K562 (cell line): ENCODE results near the gene TMEM138. TPM values are rescaled to one million over a fixed set of nuclear protein-coding genes. Genes with fewer than 3 reads are reported as not detected.

Experiments
- ADNP ChIP-seq: fragments of 200-800 bp; sonication (Bioruptor generic); IDR thresholded peaks from 2 replicates; pipeline ENCODE4 v1.6.1; 2016; ENCODE audit warnings: missing genetic modification characterization, missing compliant biosample characterization
- CC2D1A ChIP-seq: fragments of 450-650 bp; IDR thresholded peaks from 2 replicates; pipeline ENCODE4 v1.6.1; 2017; ENCODE audit warnings: mild to moderate bottlenecking
- CREB1 ChIP-seq, 2 experiments: sonication (generic) in 1 of 2; formaldehyde crosslinking in 1 of 2; IDR thresholded peaks; 2 replicates each; pipeline versions ENCODE4 v1.6.1 to v1.8.0; 2012 to 2022; ENCODE audit warnings: inconsistent platforms in 1 of 2, mild to moderate bottlenecking in 1 of 2, missing genetic modification reagents in 1 of 2, moderate library complexity in 1 of 2
- ETV5 ChIP-seq: sonication (generic); formaldehyde crosslinking; IDR thresholded peaks from 2 replicates; pipeline ENCODE4 v1.4.0; 2020; ENCODE audit warnings: low read depth, mild to moderate bottlenecking, missing genetic modification reagents
- JUN ChIP-seq, 2 experiments: sonication (generic) in 1 of 2; formaldehyde crosslinking in 1 of 2; IDR thresholded peaks; 2 replicates each; pipeline versions ENCODE4 v1.6.1 to v1.8.0; 2012 to 2022; ENCODE audit warnings: borderline replicate concordance in 2 of 2, mild to moderate bottlenecking in 2 of 2, improper control_type of control experiment in 1 of 2, low read depth in 1 of 2, low read length in 1 of 2, missing genetic modification reagents in 1 of 2
- JUND ChIP-seq, 2 experiments: IDR thresholded peaks; 2 replicates in 1 of 2; 3 replicates in 1 of 2; pipeline ENCODE4 v1.6.1; 2011; ENCODE audit warnings: borderline replicate concordance in 2 of 2, low read depth in 2 of 2, low read length in 2 of 2, improper control_type of control experiment in 1 of 2, missing biosample characterization in 1 of 2, missing genetic modification characterization in 1 of 2, missing genetic modification reagents in 1 of 2
- NR2C2 ChIP-seq, 2 experiments: fragments of 200-800 bp in 1 of 2; sonication (Bioruptor generic) in 1 of 2; sonication (generic) in 1 of 2; formaldehyde crosslinking in 1 of 2; IDR thresholded peaks; 2 replicates each; pipeline versions ENCODE4 v1.6.1 to v1.8.0; 2016 to 2022; ENCODE audit warnings: mild to moderate bottlenecking in 1 of 2, missing compliant biosample characterization in 1 of 2, missing genetic modification characterization in 1 of 2, missing genetic modification reagents in 1 of 2
- PHB2 ChIP-seq: fragments of 450-650 bp; IDR thresholded peaks from 2 replicates; pipeline ENCODE4 v1.6.1; 2017; ENCODE audit warnings: low read depth
- SIN3B ChIP-seq: fragments of 450-650 bp; IDR thresholded peaks from 2 replicates; pipeline ENCODE4 v1.6.1; 2017; ENCODE audit warnings: low read depth, mild to moderate bottlenecking, moderate library complexity
- ZNF146 ChIP-seq: IDR thresholded peaks from one replicate; pipeline ENCODE4 v1.6.1; 2018; ENCODE audit warnings: missing compliant biosample characterization; ENCODE audit not compliant: unreplicated experiment
- ZNF311 ChIP-seq: fragments of 250-450 bp; sonication (Bioruptor Pico); IDR thresholded peaks from 2 replicates; pipeline ENCODE4 v1.4.0; 2020; ENCODE audit warnings: mild to moderate bottlenecking, moderate library complexity
- polyA plus RNA-seq, 8 experiments: library from polyadenylated mRNA; depleted of rRNA in 4 of 8; stranded (reverse) in 5 of 8; unstranded in 3 of 8; fragments of >200 nt; fragmentation: Nextera tagmentation in 2 of 8; fragmentation: Illumina TruSeq in 1 of 8; extraction: Ambion mirVana in 2 of 8; extraction: Trizol in 1 of 8; gene quantifications; 2 replicates each; pipeline versions ENCODE4 v1.2.1 to v1.2.3, GENCODE V29; 2011 to 2014; ENCODE audit warnings: inconsistent platforms in 1 of 8, missing spikeins in 1 of 8
- total RNA-seq, 7 experiments: library from RNA; depleted of rRNA in 6 of 7; stranded (reverse); fragments of >200 nt in 6 of 7; fragmentation: Illumina TruSeq in 2 of 7; extraction: Trizol in 2 of 7; gene quantifications; 2 replicates each; pipeline versions ENCODE4 v1.2.1 to v1.2.3, GENCODE V29; 2011 to 2021; ENCODE audit warnings: low replicate concordance in 1 of 7
- TF ChIP-seq, protein P1 (sequence below): IDR thresholded peaks from 2 replicates; pipeline ENCODE4 v1.6.1; 2011; ENCODE audit warnings: borderline replicate concordance, low read depth, mild to moderate bottlenecking, moderate library complexity, low read length; ENCODE audit not compliant: insufficient read depth, poor library complexity, severe bottlenecking
- TF ChIP-seq, protein P2 (sequence below): sonication (generic); formaldehyde crosslinking; IDR thresholded peaks from 2 replicates; pipeline ENCODE4 v1.8.0; 2022; ENCODE audit warnings: mild to moderate bottlenecking, missing genetic modification reagents, borderline replicate concordance
- TF ChIP-seq, protein P3 (sequence below): sonication (generic); formaldehyde crosslinking; IDR thresholded peaks from 2 replicates; pipeline ENCODE4 v1.4.0; 2020; ENCODE audit warnings: mild to moderate bottlenecking, missing genetic modification reagents
- TF ChIP-seq, protein P4 (sequence below): fragments of 150-350 bp; conservative IDR thresholded peaks from 2 replicates; pipeline ENCODE4 v1.6.1; 2014; ENCODE audit warnings: low read length

TMEM138 gene
- total and polyA plus RNA-seq, 9 of the 15 experiments (the other 6 are each of a cell fraction or from before 2014, with no cell fraction given): 23.2 to 168 (median 63.1) TPM

DNA sequence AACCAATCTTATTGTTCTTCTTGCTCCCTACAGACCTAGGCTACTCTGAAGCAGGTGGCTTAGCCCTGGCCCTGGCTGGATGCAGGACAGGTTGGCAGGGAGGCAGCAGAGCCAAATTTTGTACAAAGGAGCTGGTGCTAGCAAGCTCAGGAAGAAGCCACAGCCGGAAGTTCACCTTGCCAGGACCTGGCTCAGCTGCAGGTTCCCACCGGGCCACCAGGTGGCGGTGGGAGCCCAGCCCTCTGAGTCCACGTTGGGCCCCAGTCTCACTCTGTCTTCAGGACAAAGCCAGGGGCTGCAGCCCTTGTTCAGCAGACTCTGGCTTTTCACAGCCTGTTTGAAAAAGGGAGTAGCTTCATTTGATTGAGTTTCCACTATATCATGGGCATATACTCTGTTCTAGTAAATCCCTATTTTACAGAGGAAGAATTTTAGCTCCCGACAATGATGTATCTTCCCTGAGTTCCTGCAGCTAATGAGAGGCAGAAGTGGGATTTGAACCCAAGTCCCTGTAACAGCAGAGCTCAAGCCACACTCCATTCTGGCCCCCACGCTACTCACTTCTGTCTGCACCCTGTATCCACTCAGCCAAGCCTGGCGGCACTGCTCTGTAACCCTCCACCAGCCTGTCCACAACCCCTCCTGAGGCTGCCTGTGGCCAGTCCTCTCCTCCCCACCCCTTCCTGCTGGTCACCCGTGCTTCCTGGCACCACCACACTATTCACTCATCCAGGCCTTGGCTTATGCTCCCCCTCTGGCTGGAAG, 25.8 kb upstream of the TMEM138 start (continued):
- TF ChIP-seq, protein P1, sequence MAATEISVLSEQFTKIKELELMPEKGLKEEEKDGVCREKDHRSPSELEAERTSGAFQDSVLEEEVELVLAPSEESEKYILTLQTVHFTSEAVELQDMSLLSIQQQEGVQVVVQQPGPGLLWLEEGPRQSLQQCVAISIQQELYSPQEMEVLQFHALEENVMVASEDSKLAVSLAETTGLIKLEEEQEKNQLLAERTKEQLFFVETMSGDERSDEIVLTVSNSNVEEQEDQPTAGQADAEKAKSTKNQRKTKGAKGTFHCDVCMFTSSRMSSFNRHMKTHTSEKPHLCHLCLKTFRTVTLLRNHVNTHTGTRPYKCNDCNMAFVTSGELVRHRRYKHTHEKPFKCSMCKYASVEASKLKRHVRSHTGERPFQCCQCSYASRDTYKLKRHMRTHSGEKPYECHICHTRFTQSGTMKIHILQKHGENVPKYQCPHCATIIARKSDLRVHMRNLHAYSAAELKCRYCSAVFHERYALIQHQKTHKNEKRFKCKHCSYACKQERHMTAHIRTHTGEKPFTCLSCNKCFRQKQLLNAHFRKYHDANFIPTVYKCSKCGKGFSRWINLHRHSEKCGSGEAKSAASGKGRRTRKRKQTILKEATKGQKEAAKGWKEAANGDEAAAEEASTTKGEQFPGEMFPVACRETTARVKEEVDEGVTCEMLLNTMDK: no peak
- no peak for TF ChIP-seq PHB2
- TF ChIP-seq, protein P2, sequence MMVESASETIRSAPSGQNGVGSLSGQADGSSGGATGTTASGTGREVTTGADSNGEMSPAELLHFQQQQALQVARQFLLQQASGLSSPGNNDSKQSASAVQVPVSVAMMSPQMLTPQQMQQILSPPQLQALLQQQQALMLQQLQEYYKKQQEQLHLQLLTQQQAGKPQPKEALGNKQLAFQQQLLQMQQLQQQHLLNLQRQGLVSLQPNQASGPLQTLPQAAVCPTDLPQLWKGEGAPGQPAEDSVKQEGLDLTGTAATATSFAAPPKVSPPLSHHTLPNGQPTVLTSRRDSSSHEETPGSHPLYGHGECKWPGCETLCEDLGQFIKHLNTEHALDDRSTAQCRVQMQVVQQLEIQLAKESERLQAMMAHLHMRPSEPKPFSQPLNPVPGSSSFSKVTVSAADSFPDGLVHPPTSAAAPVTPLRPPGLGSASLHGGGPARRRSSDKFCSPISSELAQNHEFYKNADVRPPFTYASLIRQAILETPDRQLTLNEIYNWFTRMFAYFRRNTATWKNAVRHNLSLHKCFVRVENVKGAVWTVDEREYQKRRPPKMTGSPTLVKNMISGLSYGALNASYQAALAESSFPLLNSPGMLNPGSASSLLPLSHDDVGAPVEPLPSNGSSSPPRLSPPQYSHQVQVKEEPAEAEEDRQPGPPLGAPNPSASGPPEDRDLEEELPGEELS (CRISPR knock-in tag): no peak
- TF ChIP-seq ZNF311: no peak
- TF ChIP-seq NR2C2 (CRISPR knock-in tag; IDR thresholded peaks at IDR 0.05): 0 out of 2 replicates have a peak, but pooled peaks have one; percentile 50
- no peak for TF ChIP-seq NR2C2 (tag; IDR thresholded peaks at IDR 0.05)
- peak; percentile 77 for TF ChIP-seq CC2D1A
- TF ChIP-seq SIN3B: 0 out of 2 replicates have a peak, but pooled peaks have one; percentile 9
- peak; percentile 88 for TF ChIP-seq ETV5 (CRISPR knock-in tag)
- no peak for TF ChIP-seq JUN (IDR thresholded peaks at IDR 0.05; ENCODE audit: borderline replicate concordance, low read depth, low read length)
- TF ChIP-seq JUN (CRISPR knock-in tag; IDR thresholded peaks at IDR 0.05; ENCODE audit: borderline replicate concordance): no peak
- TF ChIP-seq, protein P3, sequence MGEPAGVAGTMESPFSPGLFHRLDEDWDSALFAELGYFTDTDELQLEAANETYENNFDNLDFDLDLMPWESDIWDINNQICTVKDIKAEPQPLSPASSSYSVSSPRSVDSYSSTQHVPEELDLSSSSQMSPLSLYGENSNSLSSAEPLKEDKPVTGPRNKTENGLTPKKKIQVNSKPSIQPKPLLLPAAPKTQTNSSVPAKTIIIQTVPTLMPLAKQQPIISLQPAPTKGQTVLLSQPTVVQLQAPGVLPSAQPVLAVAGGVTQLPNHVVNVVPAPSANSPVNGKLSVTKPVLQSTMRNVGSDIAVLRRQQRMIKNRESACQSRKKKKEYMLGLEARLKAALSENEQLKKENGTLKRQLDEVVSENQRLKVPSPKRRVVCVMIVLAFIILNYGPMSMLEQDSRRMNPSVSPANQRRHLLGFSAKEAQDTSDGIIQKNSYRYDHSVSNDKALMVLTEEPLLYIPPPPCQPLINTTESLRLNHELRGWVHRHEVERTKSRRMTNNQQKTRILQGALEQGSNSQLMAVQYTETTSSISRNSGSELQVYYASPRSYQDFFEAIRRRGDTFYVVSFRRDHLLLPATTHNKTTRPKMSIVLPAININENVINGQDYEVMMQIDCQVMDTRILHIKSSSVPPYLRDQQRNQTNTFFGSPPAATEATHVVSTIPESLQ (CRISPR knock-in tag): peak; percentile 40; the same call in 1 of the 2 replicates
- 0 out of 2 replicates have a peak, but pooled peaks have one; percentile 18 for TF ChIP-seq JUND (IDR thresholded peaks at IDR 0.05; ENCODE audit: borderline replicate concordance, low read depth, low read length)
- TF ChIP-seq JUND (tag; IDR thresholded peaks at IDR 0.05; ENCODE audit: borderline replicate concordance, low read depth, low read length): peak; percentile 14; the same call in 1 of the 3 replicates
- no peak for TF ChIP-seq ADNP (tag)
- TF ChIP-seq ZNF146: no peak
- TF ChIP-seq, protein P4, sequence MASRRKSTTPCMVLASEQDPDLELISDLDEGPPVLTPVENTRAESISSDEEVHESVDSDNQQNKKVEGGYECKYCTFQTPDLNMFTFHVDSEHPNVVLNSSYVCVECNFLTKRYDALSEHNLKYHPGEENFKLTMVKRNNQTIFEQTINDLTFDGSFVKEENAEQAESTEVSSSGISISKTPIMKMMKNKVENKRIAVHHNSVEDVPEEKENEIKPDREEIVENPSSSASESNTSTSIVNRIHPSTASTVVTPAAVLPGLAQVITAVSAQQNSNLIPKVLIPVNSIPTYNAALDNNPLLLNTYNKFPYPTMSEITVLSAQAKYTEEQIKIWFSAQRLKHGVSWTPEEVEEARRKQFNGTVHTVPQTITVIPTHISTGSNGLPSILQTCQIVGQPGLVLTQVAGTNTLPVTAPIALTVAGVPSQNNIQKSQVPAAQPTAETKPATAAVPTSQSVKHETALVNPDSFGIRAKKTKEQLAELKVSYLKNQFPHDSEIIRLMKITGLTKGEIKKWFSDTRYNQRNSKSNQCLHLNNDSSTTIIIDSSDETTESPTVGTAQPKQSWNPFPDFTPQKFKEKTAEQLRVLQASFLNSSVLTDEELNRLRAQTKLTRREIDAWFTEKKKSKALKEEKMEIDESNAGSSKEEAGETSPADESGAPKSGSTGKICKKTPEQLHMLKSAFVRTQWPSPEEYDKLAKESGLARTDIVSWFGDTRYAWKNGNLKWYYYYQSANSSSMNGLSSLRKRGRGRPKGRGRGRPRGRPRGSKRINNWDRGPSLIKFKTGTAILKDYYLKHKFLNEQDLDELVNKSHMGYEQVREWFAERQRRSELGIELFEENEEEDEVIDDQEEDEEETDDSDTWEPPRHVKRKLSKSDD: 0 out of 2 replicates have a peak, but pooled peaks have one; percentile 41
- TF ChIP-seq CREB1 (IDR thresholded peaks at IDR 0.05): no peak
- peak; percentile 35; the same call in 1 of the 2 replicates for TF ChIP-seq CREB1 (CRISPR knock-in tag; IDR thresholded peaks at IDR 0.05)
- TF ChIP-seq, all 486 proteins: peak for 45
